C4-2B (cell line): ENCODE measurements around the gene FAAP100.
A peak's percentile ranks its signal among the peaks of the same experiment; 100 is the strongest.

Experiments
- H3K27ac ChIP-seq: fragments of 450-650 bp; 2 replicates; pipeline ENCODE4 v1.5.1; 2017
- CTCF ChIP-seq: fragments of 450-650 bp; conservative IDR thresholded peaks from 2 replicates; pipeline ENCODE4 v1.5.1; 2017; ENCODE audit warnings: mild to moderate bottlenecking
- ZFX ChIP-seq: fragments of 450-650 bp; IDR thresholded peaks from 2 replicates; pipeline ENCODE4 v1.6.1; 2017

FAAP100 gene

DNA sequence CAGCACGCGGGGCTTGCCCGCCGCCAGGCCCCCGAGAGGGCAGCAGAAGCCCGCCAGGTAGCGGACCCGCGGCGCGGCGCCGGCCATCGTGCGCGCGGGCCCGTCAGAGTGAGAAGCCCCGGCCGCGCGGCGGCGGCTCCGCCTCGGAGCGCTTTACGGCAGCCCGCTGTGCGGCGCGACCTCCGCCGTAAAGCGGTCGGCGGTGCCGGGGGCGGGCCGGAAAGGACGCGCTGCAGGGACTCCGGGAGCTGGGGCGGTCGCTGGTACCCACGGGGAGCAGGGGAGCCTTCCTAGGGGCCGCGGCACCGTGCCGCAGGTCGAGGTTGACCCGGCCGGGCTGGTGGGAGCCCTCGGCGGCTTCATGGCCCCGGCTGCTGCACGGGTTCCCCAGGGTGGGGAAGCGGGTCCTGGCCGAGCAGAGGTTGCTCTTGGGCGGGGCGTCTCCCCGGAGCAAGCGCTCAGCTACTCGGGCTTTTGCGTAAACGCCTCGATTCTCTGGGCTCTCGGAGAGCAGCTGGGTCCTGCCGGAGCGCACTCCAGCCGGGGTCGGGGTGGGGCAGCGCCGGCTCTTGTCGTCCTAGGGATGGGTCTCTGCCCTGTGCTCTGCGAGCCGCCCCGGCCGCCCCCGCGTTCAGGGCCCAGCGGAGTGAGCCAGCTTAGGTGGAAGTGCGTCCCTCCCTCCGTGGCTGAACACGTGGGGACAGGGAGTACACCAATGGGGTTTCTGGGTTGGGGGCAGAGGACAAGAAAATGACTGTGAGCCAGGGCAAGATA lies at the start of gene FAAP100:
FAAP100 (minus strand) TSS at position 110 of the 774 bp plus-strand sequence; CDS start at position 87, 23 bp downstream.
- peak within 1 kb of the TSS; percentile 85 for H3K27ac ChIP-seq

GRCh38 chr17:81601525-81602120 lies 49.5 kb upstream of the FAAP100 start:
- H3K27ac ChIP-seq = no peak overlapping the region
- TF ChIP-seq ZFX = no peak
- TF ChIP-seq CTCF = peak; percentile 95

More for the DNA sequence above, at the start of gene FAAP100:
- TF ChIP-seq ZFX = 0 out of 2 replicates have a peak, but pooled peaks have one; percentile 54
- no peak for TF ChIP-seq CTCF

GRCh38 chr17:81599719-81600486 lies 47.8 kb upstream of the FAAP100 start:
- TF ChIP-seq CTCF (no peak), ZFX (no peak)
- H3K27ac ChIP-seq = no peak overlapping the region

DNA sequence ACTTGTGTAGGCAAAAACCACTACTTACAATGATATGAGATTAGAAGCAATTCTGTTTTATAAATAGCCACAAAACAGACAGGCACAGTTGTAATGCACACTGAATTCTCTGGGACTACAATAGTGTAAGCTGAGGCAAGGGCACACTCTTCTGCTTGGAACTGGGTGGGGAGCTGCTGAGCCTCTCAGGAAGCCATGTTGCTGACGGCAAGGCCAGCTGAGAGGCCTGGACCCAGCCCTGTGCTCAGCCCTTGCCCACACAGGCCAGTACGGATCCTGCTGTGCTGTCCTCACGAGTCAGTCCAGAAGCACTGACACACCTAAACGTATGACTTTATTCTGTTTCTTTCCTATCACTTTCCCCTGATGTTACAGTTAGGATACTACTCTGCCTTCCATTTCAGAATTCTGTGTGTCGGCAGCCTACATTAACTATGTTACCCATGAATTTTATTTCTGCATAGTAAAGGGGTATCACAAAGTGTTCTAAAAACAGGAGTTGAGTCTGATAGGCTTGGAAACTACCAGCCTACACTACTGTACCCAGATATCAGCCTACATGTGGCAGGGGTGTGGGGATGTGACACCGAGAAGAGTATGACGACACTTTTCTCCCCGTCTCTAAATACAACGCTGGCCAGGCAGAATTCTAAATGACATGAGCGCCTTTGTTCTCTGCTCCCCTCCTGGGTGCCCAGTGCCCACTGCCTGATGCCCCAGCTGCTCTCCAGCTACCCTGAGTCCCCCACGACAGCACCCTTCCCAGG lies 41.1 kb upstream of the FAAP100 start:
- H3K27ac ChIP-seq = no peak overlapping the region
- no peak for TF ChIP-seq CTCF

DNA sequence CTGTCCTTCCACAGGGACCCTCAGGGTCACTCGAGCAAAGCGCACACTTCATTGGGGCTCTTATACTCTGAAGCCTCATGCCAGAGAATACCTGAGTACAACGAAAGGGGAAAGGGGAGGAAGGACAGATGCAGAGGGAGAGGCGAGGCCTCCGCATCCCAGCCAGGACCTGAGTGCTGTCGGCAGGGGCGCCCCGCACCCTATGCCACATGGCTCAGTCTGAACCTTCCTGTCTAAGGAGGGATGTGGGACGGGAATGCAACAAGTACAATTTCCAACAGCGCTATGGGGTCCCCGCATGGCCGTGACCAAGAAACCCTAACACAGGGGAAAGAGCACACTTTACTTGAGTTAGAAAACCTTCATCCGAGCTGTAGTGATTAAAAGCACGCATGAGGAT lies 39.8 kb upstream of the FAAP100 start:
- H3K27ac ChIP-seq = no peak overlapping the region
- TF ChIP-seq CTCF = no peak
- no peak for TF ChIP-seq ZFX

- H3K27ac ChIP-seq = no peak overlapping the region
- TF ChIP-seq CTCF = no peak
- TF ChIP-seq ZFX = no peak
Observed at GRCh38 chr17:81590121-81590520, 38.0 kb upstream of the FAAP100 start.
